Astrocyte (in vitro differentiated cells and primary cell): ENCODE data around the gene RAPGEF4.

Experiments
- CTCF ChIP-seq: IDR thresholded peaks from 2 replicates; pipeline ENCODE4 v1.5.1; 2011; ENCODE audit warnings: low read depth, mild to moderate bottlenecking, inconsistent platforms, low read length, moderate library complexity; ENCODE audit not compliant: insufficient read depth
- EZH2 ChIP-seq: IDR thresholded peaks from 2 replicates; pipeline ENCODE4 v1.6.1; 2012; ENCODE audit warnings: mild to moderate bottlenecking, low read length, inconsistent platforms; ENCODE audit not compliant: insufficient read depth

- no peak for TF ChIP-seq CTCF
- TF ChIP-seq EZH2 = no peak
These were observed 86.0 kb downstream of the RAPGEF4 start for GRCh38 chr2:172821370-172822338.
